Hematopoietic multipotent progenitor cell treated with erythropoietin and hydrocortisone succinate and interleukin-3 and kit ligand, for 15 days (in vitro differentiated cells): ENCODE data around the gene TOM1L2.

ENCODE experiments used
- DNase-seq: peaks from one replicate; pipeline ENCODE4 v3.0.0-alpha.2; 2015; ENCODE audit warnings: low spot score

TOM1L2 gene

DNA sequence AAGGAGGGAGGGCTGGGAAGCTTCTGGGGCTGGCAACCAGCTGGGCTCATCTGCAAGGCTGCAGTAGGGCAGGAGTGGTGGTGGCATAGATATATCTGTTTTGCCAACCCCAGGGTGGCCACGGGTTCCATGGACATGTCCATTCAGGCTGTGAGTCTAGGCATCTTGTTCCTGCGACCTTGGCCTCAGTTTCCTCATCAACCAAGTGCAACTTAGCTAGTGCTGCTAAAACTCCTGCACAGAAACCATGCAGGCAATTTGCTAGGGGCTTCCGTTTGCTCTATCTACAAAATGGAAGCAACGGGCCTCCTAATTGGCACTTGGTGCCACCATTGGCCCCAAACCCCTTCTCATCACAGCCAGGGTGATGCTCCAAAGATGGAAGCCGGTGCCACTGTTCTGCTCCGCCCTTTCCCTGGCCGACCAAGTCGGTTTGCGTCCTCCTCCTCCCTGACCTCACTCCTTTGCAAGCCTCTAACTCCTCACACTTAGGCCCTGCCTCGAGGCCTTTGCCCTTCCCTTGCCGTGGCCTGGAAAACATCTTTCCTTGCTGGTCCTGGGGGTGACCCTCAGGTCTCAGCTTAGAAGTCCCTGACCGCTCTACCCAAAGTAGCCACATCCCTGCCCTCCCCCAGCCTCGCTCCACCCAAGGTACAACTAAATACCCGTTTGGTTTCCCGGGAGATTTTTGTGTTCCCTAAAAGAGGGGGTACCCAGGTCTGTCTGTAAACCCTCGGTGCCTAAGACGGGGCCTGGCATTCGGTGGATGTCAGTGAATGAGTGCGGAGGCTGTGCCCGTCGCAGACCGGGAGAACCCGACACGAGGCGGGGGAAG lies 136.6 kb downstream of the TOM1L2 start:
- DNase-seq: no peak

DNA sequence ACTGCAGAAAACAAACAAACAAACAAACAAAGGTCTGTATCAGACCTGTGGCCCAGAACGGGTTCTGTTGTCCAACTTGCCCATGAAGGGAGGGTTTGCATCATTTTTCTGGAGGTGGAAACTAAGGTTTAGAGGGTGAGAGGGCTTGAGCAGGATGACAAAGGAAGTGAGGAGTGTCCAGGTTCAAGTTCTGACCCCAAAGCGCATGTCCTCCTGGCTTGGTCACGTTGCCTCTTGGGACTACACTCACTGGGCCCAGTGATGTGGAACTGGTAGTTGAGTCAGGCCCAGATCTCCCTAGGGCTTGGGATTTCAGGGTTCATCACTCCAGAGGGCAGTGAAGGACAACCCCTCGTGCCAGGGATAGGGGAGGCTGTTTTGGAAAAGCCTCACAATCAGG lies 137.2 kb downstream of the TOM1L2 start:
- no peak for DNase-seq

DNA sequence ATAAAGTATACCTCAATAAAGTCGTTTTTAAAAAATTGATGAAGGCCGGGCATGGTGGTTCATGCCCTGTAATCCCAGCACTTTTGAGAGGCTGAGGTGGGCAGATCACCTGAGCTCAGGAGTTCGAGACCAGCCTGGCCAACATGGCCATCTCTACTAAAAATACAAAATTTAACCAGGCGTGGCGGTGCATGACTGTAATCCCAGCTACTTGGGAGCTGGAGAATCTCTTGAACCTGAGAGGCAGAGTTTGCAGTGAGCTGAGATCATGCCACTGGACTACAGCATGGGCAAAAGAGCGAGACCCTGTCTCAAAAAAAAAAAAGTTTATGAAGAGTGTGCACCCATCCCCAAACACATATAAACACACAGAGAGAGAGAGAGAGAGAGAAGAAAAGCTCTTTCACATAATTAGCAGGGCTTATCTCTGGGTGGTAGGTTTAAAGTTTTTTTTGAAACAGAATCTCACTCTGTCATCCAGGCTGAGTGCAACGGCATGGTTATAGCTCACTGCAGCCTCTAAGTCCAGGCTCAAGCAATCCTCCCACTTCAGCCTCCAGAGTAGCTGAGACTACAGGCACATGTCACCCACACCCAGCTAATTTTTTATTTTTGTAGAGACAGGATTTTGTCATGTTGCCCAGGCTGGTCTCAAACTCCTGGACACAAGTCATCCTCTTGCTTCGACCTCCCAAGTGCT lies 138.4 kb downstream of the TOM1L2 start:
- DNase-seq: no peak

DNA sequence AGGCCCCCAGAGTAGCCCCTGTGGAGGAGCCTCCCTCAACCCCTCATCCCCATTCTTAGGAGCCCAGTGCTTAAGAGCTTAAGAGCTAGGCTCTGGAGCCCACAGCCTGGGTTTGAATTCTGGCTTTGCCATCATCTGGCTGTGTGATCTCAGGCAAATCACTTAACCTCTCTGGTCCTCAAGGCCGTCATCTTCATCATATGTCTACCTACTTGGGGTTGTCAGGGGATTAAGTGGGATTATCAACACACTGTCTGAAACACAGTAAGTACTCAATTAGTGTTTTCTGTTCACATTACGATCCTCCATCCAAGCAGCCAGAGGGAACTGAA lies 140.2 kb downstream of the TOM1L2 start:
- no peak for DNase-seq

DNA sequence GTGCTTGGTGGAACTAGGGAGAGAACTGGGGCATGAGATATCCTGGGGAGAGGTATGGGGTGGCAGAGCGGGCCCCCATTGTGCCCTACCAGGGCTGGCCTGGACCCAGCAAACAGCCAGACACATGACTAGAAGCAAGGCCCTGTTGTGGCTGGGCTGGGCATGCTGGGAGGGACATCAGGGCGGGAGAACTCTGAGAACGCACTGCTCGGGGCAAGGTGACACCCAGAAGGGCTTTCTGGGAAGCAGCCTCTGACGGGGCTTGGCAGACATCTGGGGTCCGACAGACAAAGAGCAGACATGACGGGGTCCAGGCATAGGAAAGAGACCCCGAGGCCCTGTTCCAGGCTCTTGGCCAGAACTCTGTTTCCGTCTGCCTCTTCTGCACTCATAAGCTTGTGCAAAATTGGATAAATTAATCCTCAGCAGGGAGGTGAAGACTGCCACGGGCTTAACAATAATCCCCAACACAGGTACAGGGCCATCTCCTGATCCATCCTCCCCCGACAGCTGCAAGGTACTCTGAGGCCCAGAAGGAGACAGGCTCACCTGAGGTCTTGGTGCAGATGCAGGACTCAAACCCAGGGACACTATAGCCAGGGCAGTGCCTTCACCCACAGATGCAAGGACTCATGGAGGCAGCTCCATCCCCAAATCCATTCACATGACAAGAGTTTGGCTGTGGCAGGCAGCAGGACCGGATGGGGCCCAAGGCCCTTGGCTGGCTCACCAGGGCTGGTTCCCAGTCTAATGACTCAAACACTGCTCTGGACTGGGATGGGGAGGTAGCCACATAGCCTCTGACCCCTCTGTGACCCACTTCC lies 140.8 kb downstream of the TOM1L2 start:
- DNase-seq: no peak

DNA sequence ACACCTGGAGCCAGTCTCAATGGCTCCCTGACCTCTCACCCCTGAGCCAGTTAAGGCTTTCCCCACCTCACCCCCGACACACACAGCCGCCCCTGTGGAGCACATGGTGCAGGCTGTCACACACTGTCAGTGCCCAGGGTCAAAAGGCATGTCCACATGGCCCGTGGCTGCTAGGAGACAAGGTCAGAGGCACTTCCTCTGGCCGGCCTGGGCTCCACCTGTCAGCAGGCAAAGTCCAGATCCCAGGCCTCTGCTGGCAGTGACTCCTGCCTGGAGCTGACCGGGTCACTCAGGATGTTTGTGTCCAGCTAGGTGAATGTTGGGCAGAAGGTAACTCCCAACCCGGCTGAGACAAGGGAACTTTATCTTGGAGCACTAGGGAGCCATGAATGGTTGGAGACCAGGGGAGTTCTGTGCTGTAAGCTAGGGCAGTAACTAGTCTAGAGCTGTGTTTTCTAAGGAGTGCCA lies 141.4 kb downstream of the TOM1L2 start:
- no peak for DNase-seq

DNA sequence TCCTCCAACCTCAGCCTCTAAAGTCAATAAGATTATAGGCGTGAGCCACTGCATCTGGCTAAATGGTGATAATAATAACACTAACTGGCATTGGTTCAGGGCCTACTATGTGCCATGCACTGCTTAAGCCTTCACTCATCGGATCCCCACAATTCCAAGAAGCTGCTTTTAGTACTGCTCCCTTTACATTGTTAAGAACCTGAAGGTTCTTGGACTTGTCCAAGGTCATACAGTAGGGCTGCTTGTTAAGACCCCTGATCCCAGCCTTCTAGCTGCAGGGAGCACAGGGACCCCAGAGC lies 142.0 kb downstream of the TOM1L2 start:
- no peak for DNase-seq

DNA sequence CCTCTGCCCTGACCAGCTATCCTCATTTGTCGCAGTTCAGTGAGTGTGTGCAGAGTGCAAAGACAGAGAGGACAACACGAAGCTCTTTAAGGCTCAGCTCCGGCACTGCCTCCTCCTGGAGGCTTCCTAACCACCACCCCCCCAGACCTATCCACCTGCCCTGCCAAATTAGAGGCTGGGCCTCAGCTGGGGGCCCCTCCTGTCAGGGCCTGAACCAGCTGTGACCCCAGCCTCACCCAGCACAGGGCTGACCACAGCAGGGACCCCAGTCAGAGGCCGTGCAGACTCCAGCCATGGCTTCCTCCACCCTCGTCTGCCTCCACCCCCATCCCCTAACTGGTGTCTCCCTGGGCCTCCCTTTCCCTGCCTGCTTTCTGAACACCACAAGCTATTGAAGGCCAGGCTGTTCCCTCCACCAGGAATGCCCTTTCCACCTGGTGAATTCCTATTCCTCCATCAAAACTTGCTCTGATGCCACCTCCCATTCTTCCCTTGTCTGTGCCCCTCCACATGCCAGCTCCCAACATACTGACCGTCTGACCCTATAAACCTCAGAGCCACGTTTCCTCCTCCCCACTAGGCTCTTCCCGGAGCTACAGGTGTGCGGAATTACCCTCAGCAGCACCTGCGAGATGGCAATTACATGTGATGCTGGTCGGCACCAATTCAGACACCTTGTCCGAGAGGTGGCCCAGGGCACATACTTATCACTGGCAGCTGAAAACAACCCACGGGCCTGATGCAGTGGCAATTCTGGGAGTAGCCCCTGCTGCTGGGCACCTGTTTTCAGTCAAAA lies 144.2 kb downstream of the TOM1L2 start:
- no peak for DNase-seq

DNA sequence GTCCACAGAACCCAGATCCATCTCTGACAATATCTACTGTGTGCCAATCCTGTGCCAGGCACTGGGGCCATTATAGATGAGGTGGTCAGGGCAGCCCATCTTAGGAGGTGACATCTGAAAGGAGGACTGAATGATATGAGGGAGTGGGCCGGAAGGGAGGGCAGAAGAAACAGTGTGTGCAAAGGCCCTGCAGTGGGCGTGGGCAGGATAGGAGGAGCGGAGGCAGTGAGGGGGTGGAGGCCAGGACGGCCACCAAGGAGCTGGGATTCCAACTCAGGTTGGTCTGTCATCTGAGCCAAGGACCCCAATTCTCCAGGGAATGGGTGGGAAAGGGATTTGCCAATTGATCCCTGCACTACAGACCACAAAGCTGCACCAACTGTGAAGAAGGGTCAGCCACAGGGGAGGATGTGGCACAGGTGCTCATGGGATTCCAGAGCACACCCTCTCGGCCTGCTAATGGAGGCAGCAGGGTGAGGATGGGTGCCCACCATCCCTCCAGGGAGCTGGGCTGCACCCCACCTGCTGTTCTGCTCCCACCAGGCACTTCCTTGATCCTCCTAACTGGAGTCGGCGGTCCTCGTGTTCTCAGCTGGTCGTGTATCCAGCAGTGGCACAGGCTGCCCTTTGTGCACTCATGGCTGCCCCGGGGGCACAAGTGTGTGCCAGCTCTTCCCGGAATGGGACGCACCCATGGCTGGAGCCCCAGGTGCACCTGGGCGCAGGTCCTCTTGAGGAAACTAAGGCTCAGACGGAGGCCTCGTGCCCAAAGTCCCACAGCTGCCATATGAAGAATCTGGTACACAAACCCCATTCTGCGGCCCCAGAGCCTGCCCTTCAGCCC lies 145.0 kb downstream of the TOM1L2 start:
- DNase-seq: no peak

DNA sequence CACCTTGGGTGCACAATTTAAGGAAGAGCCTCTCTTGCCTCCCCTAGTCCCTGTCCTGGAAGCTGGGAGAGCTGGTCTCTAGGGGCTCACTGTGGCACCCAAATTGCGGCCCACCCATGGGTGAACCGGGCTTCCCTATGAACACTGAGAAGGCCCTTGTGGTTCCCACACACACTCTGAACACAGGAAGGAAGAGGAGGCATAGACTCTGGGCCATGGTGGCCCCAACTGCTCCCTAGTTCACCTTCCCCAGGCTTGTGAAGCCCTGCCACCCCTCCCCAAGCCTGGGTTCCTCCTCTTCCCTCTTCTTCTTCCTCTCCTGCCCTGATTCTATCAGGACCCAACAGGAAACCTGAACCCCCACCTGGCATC lies 145.9 kb downstream of the TOM1L2 start:
- no peak for DNase-seq

DNA sequence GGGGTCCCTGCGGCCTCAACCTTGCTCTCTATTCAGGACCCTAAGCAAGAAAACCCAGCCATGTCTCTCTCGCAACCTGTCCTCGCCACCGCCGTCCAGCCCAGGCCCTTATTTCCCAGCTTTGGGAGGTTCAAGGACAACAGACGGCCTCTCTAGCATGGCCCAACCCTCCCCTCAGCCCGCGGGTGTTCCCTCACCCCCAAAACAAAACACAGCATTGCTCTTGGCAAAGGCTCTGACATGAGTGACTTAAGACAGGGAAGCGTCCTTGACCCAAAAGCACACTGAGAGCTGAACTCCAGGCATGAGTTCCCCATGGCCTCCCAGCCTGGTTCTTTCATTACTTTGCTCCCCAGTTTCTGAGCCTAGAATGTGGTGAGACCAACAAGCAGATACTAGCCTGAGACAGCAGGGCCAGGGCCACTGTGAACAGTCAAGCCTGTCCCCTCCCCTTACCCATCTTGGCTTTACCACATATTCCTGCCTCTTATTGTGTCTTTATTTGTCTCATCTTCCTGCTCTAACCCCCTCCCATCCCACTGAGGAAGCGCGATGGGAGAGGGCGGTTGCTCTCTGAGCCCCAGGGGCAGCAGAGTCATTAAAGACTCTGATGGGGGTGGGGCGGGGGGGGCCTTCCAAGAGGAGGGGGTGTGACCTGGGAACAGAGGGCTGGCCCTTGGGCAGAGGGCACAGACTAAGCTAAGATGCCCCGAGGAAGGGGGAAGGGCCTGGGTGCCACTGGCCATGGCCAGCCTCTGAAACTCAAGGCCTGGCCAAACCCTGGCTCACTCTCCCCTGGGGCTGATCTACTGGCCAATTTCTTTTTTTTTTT lies 147.2 kb downstream of the TOM1L2 start:
- DNase-seq: peak; percentile 34

DNA sequence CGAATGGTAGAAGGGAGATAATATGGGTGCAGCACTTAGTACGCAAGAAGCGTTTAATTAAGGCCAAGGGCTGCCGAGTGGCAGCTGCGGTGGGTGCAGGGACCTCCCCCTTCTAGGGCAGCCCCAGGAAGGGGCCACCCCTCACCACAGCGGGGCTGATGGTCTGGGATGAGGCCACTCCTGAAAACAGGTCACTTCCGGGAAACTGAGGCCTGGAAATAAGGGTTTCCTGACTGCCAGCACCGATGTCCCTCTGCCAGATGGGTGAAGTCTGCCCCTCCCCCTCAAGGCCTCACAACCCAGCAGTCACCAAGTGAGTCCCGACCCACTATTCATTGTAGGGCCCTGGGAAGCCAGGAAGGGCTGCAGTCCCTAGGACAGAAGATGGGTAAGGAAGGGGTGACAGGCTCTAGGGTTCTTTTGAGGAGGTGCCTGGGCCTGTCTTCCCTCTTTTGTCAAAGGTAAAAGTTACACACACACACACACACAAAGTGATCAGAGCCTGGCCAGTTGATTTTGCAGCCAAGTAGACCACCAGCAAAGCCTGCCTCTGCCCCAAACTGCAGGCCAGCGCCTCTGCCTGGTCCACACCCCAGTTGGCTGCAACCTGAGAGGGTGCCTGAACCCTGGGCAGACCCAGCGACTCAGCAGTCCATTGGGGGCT lies 147.9 kb downstream of the TOM1L2 start:
- no peak for DNase-seq

DNA sequence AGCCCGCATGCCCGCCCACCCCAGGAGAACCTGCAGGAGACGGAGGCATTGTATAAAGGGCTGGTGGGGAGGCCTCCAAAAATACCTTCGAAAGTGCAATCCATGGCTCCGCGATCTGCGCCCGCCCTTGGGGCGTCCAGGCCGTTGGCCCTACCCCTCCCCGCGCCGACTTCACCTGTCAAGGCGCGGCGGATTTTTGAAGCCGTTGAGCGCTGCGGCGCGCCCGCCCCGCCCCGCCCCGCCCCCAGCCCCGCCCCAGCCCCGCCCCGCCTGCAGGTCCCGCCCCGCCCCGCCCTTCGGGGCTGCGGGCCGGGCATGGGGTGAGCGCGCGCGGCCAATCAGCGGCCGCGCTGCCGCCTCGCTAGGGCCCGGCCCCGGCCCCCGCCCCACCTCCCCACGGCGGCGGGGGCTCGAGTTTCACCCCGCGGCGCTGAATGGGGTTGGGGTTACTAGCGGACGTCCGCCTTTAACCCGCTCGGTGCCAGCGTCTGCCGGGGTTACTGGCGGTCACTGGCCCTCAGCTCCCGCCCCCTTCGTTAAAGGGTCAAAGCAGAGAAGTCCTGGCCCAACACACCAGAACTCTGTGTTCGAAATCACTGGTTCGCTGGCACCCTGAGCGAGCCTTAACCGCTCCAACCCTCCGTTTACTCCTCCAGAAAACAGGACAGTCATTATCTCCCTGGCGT lies 148.6 kb downstream of the TOM1L2 start:
- peak; percentile 91 for DNase-seq

DNA sequence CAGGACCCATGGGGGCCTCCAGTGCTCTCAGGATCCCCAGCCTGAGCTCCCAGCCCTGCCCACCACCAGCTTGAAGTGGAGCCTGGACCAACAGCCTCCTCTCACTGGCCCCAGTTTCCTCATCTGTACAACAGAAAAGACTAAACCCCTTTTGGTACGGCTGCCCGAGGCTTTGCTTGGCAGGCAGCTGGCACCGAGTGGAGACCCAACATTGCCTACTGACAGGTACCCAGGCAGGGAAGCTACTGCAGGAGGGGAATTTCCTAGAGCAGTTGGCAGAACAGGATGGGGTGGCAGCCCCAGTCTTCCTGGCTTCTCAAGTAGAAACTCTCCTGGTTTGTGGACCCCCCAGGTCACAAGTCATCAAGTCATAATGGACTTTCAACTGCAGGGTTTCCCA lies 149.6 kb downstream of the TOM1L2 start:
- peak; percentile 23 for DNase-seq

DNA sequence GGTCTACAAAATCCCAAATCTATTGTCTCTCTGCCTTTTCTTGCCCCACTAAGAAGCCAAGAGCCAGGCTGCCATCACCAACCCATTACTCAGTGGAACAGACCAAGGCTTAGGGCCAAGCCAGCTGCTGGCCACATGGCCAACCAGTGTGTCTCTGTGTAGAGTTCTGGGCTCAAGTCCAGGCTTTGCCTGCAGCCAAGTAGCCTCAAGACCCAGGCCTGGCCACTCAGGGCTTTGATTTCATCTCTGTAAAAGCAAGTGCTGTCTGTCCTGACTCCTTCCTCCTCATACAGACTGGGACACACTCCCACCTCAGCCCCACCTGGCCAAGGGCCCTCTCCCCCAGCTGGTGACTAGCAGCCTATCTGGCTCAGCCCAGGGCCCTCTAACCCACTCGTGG lies 150.0 kb downstream of the TOM1L2 start:
- DNase-seq: peak; percentile 33

DNA sequence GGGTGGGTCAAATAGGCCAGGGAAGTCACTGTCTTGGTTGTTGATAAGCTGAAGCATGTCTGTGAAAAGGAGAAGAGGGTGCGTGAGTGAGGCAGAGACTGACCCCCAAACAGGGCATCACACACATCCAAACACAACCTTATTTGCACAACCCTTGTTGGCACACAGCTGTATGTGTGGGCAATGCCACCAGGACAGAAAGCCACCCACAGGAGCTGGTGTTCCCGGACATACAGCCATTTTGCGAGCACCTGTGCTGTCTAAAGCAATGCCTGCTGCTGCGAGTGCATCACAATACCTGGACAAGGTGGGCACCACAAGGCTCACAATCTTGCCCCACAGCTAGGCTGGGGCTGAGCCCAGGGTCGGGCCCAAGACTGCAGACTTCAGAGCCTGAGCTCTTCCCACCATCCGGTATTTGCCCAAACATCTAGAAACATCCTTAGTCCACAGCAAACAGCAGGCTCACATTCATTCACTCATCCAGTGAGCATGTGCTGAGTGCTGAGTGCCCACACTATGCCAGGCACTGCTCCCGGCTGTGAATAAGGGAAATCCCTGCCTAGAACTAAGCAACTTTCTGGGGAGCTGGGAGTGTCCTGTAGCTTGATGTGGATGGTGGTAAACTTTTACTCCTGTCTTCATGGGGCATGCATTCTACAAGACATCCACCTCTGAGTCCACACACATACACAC lies 151.6 kb downstream of the TOM1L2 start:
- no peak for DNase-seq

DNA sequence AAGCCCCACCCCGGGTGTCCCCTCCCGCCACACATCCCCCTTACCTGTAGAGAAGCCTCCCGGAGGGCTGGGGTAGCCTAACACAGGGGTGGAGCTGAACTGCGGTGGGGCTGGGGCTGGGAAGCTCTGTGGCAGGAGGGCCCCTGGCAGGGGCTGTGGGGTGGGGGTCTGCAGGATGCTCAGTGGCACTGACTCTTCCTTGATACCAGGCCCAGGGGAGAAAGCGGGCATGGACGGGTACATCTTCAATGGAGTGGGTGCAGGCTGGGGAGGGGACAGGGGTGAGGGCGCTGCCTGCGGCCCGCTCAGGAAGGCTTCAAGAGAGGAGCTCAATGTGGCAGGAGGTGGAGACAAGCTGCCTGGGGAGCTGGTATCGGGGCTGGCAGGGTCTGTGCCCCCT lies 152.2 kb downstream of the TOM1L2 start:
- no peak for DNase-seq

DNA sequence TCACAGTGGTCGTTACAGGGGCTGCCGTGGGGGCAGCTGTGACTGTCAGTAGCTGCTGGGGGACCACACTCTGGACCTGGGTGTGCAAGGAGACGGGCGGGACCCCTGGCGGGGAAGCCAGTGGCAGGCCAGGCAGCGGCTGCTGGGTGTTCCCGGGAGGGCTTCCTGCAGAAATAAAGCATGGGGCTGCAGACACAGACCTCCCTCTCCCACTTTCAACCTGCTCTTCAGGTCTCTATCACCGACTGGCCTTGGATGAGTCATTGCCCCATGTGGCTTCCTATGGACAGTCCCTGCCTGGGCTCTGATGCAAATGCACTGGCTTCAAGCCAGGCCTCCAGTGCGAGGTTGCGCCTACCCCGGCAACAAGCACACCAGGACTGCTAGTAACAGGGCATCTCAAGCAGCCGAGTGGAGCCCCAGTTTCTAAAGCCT lies 152.6 kb downstream of the TOM1L2 start:
- peak; percentile 84 for DNase-seq

DNA sequence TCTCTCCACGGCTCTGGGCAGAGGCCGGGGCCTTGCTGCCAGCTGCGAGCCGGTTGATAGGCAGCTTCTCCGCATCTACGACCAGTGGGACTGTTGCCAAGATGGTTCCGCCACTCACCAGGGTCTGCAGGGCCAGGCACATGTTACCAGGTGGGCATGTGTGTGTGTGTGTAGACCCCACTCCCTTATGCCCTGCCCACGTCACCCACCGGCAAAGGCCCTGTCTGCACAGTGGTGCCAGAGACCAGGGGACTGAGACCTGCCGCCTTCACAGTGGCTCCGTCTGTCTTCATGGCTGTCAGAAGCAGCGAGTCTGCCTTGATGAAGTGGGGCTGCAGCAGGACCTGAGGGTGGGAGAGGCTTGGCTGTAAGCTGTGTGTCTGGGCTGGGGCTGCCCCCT lies 153.1 kb downstream of the TOM1L2 start:
- no peak for DNase-seq
